GM19455 (cell line): ENCODE data around the gene SVEP1.
"Not testable (repeated sequence)": the region's sequence is repeated elsewhere in the genome, so short reads cannot be mapped to it uniquely, and the experiment has no call there.

Experiments
- ATAC-seq: cut with Tn5 transposase; IDR thresholded peaks from one replicate; pipeline ENCODE4 v1.9.1; 2021; ENCODE audit not compliant: unreplicated experiment

Gene SVEP1

DNA sequence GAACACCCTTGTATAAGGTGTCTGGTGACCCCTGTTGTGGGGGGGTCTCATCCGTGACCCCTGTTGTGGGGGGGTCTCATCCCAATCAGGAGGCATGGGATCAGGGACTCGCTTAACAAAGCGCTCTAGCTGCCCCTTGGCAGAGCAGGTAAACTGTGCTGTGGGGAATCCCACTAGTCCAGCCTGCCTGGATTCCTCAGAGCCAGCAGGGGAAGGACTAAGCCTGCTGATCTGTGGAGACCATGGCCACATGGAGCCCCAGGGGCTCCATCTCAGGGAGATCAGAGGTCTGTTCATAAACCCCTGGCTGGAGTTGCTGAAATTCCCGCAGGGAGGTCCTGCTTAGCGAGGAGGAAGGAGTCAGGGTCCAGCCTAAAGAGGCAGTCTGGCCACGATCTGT is 196.1 kb downstream of the SVEP1 start:
- no peak for ATAC-seq

DNA sequence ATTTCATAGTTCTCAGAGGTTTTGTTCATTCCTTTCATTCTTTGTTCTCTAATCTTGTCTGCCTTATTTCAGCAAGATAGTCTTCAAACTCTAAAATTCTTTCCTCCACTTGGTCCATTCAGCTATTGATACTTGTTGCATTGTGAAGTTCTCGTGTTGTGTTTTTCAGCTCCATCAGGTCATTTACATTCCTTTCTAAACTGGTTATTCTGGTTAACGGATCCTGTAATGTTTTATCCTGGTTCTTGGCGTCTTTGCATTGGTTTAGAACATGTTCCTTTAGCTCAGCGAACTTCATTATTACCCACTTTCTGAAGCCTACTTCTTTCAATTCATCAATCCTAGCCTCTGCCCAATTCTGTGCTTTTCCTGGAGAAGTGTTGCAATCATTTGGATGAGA is 196.8 kb downstream of the SVEP1 start:
- no peak for ATAC-seq

DNA sequence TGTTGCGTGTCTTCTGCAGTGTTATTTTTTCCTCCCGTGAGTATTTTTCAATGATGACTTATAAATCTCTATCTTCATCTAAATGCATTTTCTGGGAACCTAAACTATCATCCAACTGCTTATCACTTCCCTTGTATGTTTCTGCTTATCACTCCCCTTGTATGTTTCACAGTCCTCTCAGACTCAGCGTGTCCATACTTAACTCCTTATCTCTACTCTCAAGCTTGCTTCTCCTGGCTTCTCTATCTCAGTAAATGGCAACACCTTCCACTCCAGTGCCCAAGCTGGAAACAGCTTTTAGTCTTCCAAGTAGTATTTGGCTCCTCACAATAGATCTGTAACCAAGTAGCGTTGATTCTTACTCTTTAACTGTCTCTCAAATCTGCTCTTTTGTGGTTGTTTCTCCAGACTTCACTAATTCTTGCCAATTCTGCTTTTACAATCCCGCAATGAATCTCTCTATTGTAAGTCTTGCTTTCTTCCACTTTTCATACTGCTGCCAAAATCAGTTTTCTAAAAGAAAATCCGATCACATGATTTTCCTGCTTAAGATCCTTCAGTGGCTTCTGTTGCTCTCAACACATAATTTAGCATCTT is 208.0 kb downstream of the SVEP1 start:
- ATAC-seq = no peak

DNA sequence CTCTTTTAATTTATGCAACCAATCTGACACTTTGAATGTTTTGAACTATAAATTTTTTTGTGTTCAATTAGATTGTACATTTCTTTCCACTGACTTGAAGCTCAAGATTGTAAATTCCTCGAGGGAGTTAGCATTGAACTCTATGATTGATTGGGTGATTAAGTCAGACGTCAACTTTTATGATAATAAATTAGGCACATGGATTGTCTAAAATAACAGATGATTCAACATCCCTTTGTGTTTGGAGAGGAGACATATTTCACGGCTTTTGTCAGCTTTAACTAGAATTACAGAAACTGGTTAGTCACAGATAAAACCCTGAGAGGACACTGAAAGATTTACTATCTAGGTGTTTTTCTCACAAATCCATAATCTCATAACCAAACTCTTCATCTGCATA is 209.2 kb downstream of the SVEP1 start:
- ATAC-seq = no peak

DNA sequence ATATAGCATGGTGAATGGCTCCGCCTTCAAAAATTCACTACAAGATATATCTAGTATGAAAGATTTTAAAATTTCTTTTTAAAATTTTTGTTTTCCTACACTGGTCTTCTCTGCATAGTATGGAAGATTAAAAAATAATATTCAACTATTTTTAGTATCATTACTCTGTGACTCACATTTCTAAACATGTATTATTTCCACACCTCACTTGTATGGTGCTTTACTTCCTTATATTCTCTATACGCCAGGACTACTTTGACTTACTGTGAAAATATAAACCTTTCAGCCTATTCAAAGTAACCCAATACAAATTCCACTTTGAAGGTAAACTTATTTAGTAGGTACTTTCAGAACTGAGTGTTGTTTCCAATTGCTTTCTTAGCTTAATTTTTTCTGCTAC is 215.1 kb downstream of the SVEP1 start:
- no peak for ATAC-seq

DNA sequence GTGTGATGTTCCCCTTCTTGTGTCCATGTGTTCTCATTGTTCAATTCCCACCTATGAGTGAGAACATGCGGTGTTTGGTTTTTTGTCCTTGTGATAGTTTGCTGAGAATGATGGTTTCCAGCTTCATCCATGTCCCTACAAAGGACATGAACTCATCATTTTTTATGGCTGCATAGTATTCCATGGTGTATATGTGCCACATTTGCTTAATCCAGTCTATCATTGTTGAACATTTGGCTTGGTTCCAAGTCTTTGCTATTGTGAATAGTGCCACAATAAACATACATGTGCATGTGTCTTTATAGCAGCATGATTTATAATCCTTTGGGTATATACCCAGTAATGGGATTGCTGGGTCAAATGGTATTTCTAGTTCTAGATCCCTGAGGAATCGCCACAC is 220.5 kb downstream of the SVEP1 start:
- ATAC-seq = not testable (repeated sequence)

DNA sequence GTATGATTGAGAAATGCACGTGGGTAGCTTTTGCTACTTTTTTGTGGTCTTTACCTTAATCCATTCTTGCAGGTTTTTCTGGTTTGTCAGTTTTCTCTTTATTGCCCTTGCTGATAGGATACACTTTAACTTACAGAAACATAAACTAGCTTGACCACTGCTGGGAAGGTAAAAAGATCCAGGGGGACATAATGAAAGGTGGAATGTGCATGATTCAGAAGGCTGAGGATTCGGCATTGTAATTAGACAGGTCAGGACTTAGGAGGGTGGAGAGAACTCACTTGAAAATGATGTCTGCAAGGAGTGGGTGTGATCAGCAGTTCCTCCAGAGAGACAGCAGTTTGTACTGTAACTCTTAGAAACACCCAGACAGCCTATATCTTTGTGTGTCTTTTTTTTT is 222.0 kb downstream of the SVEP1 start:
- ATAC-seq = no peak

DNA sequence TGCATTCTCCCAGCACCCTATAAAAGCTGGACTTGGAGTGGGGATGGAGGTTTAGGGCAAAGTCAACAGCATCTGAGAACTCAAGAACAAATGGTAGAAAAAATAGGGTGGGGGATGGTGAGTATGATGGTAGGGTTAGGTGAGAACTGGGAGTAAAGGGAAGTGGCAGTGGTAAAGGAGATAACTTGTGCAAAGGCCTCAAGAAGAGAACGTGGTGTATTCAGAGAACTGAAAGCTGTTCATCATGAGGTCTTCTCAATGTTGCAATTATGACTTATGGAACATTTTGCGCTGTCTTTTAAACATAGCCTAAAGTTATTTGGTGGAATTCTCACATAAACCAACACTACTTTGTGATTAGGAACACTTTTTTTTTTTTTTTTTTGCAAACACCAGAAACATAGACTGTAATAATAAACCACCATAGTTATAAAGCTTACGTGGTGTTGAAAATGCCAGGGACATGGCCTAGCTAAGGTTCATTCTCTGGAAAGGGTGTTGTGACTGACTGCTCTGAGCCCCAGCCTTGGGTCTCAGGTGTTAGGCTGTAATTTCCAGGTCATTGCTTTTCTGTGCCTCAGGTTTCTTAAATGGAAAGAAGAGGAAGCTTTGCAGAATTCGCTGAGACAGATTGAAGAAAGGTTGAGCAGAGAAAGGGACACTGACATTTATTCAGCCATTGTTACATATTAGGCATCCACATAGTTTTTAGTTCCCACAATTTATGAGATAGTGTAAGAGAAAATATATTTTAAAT is 222.7 kb downstream of the SVEP1 start:
- ATAC-seq = no peak

DNA sequence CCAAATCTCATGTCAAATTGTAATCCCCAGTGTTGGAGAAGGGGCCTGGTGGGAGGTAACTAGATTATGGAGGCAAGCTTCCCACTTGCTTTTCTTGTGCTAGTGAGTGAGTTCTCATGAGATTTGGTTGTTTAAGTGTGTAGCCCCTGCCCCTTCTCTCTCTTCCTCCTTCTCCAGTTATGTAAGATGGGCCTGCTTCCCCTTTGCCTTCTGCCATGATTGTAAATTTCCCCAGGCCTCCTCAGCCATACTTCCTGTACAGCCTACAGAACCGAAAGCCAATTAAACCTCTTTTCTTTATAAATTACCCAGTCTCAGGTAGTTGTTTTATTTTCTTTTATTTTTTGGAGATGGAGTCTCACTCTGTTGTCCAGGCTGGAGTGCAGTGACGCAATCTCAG is 223.6 kb downstream of the SVEP1 start:
- ATAC-seq = no peak

DNA sequence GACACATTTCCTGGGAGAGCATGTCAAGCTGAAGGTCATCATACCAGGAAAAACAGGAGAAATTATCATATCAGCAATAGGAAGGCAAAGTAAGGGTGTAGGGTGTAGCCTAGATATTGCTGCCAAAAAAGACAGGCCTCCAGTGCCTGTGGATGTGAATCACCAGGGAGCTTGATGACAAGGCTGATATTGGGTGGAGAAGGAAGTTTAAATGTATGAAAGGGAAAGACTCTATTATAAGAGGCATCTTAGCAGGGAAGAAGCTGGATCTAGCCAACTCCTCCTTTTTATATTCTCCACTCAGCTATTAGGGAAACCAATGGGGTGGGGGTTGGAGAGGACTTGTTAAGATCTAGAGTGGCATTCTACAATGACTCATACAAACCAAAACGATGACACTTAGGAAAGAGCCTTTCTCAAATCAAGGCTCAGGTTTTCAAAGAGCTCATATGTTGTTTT is 228.5 kb downstream of the SVEP1 start:
- ATAC-seq = no peak

DNA sequence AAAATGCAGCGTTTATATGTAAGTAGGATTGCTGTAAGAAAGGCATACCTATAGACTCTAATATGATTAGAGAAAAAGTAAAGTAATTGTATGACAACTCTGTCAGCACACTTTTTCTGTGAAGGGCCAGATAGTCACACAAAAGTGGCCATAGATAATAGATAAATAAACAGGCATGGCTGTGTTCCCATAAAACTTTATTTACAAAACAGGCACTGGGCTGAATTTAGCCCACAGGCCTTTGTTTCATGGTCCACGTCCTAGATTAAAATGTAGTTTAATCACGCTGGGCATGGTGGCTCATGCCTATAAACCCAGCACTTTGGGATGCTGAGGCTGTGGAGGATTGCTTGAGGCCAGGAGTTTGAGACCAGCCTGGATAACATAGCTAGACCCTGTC is 233.2 kb downstream of the SVEP1 start:
- no peak for ATAC-seq

DNA sequence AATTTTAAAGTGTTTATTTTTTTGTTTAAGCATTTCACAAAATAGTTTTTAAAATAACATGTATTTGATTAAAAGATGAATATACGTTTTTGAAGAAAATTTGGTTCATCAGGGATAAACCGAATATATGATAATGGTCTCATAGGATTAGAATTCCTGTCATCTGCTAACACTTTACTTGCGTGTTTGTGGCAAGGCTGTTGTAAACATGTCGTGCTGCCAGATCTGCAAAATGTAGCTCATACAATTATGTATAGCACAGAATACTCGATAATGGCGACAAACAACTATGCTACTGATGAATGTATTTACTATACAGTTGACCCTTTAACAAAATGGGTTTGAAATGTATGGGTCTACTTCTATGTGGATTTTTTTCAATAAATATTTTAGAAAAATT is 234.7 kb downstream of the SVEP1 start:
- ATAC-seq = no peak

DNA sequence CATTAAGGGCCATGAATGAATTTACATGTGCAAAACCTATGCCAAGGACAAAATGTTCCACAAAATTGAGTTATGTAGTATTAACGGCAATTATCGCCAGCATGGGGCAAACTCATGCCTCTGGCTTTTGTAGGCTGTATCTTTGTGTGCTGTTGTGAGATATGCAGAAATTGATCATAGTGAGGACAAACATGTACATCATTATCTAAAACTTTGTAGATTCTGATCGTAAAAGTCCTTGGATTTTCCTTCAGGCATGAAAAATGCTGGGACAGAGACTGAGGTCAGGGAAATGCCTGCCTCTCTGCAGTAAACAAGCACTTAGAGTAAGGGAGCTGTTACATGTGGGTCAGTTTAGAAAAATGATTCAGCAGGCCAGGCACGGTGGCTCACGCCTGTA is 236.0 kb downstream of the SVEP1 start:
- ATAC-seq = no peak

DNA sequence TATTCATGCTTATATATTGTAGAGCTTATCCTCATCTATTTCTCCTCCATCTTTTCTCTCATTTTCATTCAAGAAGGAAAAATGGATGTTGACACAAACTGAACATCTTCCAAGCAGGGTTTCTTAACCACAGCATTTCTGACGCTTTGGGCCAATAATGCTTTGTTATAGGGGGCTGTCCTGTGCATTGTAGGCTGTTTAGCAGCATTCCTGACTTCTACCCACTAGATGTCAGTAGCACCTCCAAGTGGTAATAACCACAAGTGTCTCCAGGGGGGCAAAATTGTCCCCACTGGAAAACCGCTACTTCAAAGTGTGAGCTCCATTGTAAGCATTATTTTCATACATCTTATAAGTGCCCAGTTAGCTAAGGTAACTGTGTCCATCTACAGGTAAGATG is 239.2 kb downstream of the SVEP1 start:
- no peak for ATAC-seq

DNA sequence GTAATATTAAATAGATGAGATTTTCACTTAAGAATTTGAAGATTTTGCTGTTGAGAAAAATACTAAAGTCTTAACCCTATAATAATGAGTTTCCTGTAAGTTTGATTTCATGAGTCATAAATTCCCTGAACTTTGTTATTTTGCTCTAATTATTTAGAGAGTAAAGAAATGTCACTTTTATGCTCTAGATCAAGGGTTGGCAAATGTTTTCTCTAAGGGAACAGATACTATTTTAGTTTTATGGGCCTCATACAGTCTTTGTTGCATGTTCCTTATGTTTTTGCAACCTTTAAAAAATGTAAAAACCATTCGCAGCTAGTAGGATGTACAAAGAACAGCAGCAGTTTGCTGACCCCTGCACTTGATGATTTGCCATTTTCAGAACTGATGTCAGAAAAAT is 241.4 kb downstream of the SVEP1 start:
- no peak for ATAC-seq

DNA sequence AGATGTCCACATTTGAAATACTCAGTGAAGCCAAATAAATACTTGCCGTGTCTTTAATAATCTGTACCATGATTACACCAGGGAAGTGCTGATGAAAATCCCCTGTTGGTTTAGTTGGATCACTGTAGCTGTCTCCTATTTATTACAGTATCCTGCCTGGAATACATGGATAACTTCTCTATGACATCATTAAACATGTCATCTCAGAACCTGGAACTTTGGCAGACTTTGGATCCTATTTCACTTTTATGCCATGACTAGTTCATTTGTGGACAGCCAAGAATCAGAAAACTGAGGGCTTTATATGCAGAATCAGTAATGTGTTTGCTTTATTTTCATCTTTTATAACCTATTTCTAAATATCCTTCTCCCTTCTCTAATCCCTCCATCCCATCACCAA is 241.8 kb downstream of the SVEP1 start, which contains the start of gene TXNDC8:
TSS of gene TXNDC8 (minus strand) at position 137 of the 400 bp plus-strand sequence.
- no peak for ATAC-seq

DNA sequence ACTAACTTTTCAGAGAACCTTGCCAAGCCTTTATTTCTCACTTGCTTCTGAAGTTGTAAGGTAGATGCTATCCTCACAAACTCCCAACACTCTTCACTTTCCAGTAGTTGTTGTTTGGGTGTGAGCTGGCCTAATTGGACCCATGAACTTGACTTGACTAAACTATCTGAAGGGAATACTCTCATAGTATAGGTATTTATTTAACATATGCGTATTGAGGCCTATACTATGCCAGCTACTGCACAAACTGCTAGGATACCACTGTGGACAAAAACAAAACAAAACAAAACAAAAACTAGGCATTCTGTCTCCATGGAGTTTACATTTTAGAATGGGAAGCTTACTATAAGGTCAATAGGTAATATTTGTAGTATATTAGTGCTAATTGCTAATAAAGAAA is 243.2 kb downstream of the SVEP1 start:
- ATAC-seq = no peak

DNA sequence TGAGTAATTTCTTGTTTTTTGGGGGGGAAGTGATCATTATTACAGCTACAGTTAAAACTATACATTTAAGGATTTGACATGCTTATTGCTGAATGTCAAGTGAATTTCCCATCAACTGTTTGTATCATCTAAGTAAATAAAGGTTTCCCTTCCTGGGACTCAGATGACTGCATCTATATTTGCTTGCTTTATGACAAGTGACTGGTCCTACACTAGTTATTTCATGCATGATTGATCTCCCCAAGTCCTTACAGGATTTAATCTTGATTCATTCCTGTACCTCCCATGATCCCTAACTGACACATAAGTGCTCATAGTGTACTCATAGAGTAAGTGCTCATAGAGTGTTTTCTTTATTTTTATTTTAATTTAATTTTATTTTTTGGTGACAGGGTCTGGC is 244.7 kb downstream of the SVEP1 start:
- ATAC-seq = peak; percentile 11

DNA sequence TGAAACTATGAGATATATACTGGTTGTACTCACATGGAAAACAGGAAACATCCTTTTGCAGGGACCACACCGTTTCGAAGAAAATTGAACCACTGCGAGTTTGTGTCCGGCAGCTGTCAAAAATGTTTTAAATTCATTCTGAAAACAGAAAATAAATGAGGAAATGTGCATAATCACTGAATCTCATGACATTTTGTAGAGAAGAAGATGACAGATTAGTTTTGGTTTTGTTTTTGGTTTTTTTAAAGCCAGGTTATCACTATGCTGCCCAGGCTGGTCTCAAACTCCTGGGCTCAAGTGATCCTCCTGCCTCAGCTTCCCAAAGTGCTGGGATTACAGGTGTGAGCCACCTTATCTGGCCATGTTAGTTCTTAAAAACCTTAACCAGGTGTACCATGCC is 245.4 kb downstream of the SVEP1 start:
- ATAC-seq = peak; percentile 74

DNA sequence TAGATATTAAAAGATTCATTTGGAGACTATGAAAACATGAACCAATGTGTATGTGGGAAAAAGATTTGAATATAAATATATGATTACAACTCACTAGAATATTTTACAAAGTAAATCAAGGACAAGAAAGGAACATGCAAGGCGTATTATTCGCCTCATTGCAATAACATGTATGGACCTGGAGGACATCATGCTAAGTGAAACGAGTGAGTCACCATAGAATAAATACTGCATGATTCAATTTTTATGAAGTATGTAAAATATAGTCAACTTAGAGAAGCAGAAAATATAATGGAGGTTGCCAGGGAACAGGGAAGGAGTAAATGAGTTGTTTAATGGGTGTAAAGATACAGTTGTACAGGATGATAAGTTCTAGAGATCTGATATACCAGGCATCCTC is 246.8 kb downstream of the SVEP1 start:
- ATAC-seq = no peak

DNA sequence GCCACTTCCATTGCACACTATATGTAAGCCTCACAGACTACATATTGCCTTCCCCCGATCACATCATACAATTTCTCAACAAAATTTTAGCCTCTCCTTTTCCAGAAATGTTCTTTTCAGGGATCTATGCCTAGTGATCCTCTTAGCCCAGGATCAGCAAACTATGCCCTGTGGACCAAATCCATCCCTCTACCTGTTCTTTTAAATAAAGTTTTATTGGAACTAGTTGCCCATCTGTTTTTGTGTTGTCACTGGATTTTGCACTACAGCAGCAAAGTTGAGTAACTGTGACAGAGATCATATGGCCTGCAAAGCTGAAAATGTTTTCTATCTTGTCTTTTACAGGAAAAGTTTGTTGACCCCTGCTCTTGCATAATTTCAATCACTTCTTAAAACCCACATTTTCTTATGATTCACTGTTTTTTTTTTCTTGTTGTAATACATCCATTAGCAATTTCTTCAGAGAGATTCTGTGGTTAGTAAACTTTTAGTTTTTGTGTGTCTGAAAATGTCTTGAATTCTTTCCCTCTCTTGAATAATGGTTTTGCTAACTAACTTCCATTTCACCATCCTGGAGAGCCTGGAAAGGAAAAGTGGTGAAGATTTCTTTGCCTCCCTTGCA is 248.9 kb downstream of the SVEP1 start:
- no peak for ATAC-seq

DNA sequence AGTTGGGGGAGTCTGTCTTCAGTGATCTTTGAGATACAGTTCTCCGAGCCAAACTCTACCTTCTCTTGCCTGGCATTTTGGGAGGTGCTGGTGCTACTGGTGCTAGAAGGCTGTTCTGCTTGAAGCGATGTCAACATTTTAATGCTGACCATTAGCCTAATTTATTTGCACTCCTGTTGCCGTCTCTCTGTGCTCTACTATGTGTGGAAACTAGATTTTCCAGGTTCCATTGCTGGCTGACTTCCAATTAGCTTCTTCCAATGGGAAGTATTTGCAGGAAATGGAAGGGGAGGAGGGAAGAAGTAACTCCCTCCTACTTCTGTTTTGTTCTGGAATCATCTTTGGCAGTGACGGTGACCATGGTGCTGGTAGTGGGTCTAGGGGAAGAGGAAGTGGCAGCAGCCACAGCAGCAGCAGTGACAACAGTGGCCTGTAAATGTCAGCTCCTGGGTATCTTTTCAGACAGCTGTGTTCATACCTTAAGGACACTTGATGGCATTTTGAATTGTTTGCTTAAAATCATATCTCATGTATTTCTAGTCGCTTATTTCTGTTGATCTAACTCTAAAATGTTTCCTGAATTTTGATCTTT is 249.8 kb downstream of the SVEP1 start:
- ATAC-seq = no peak
